Myocyte (in vitro differentiated cells): ENCODE results near the gene UAP1. TPM values are rescaled to one million over a fixed set of nuclear protein-coding genes. Genes with fewer than 3 reads are reported as not detected.
A peak's percentile ranks its signal among the peaks of the same experiment; 100 is the strongest.

Source experiments
- DNase-seq: peaks from one replicate; pipeline ENCODE4 v3.0.0-alpha.2; 2012; ENCODE audit warnings: low read depth
- total RNA-seq: library from RNA; depleted of rRNA; stranded (reverse); fragments of >200 nt; gene quantifications from 2 replicates; pipeline ENCODE4 v1.2.3, GENCODE V29; 2014

Gene UAP1
- total RNA-seq, 1 donor from 2014 or later, result 47.2 TPM

- peak; percentile 25 for DNase-seq
Measured at GRCh38 chr1:162612606-162613400, 51.3 kb downstream of the UAP1 start.

GRCh38 chr1:162616848-162617247, 55.3 kb downstream of the UAP1 start:
- no peak for DNase-seq

GRCh38 chr1:162617513-162617912, 56.0 kb downstream of the UAP1 start:
- DNase-seq, result no peak

- DNase-seq, result no peak
Measured at GRCh38 chr1:162619076-162619475, 57.6 kb downstream of the UAP1 start.

- no peak for DNase-seq
Measured at GRCh38 chr1:162621256-162621655, 59.7 kb downstream of the UAP1 start.

- DNase-seq, result no peak
Measured at GRCh38 chr1:162625679-162626078, 64.2 kb downstream of the UAP1 start.

GRCh38 chr1:162626094-162626493, 64.6 kb downstream of the UAP1 start:
- no peak for DNase-seq

- DNase-seq, result no peak
Measured at GRCh38 chr1:162626761-162627160, 65.2 kb downstream of the UAP1 start.

GRCh38 chr1:162627662-162628296, 66.3 kb downstream of the UAP1 start:
- peak; percentile 37 for DNase-seq

GRCh38 chr1:162629077-162629627, 67.6 kb downstream of the UAP1 start:
- DNase-seq, result no peak

GRCh38 chr1:162629651-162630050, 68.1 kb downstream of the UAP1 start:
- DNase-seq, result peak; percentile 28

- peak; percentile 76 for DNase-seq
Measured at GRCh38 chr1:162631546-162632191, 70.1 kb downstream of the UAP1 start.

- peak; percentile 93 for DNase-seq
Measured at GRCh38 chr1:162632217-162632666, 70.7 kb downstream of the UAP1 start, which contains the start of gene DDR2. TSS of gene DDR2 (plus strand) at chr1:162632464. CDS start at chr1:162719064, 86,600 bp downstream.

- peak; percentile 42 for DNase-seq
Measured at GRCh38 chr1:162632698-162633080, 71.2 kb downstream of the UAP1 start.

- peak; percentile 66 for DNase-seq
Measured at GRCh38 chr1:162633081-162633762, 71.7 kb downstream of the UAP1 start.

- DNase-seq, result no peak
Measured at GRCh38 chr1:162635418-162635817, 73.9 kb downstream of the UAP1 start.

GRCh38 chr1:162639718-162640117, 78.2 kb downstream of the UAP1 start:
- no peak for DNase-seq

- DNase-seq, result no peak
Measured at GRCh38 chr1:162641114-162641513, 79.6 kb downstream of the UAP1 start.

GRCh38 chr1:162644986-162645314, 83.4 kb downstream of the UAP1 start:
- DNase-seq, result no peak

- no peak for DNase-seq
Measured at GRCh38 chr1:162645666-162646065, 84.1 kb downstream of the UAP1 start.

- DNase-seq, result no peak
Measured at GRCh38 chr1:162649583-162649982, 88.1 kb downstream of the UAP1 start.
